Measurements from ENCODE around the gene KCNK4.

Gene KCNK4

GRCh38 chr11:64246871-64247728 is 44.0 kb upstream of the KCNK4 start, which contains the start of gene PPP1R14B:
Gene PPP1R14B (minus strand): TSS chr11:64246943. CDS start chr11:64246673, 270 bp downstream.
- Histone ChIP-seq H3K27me3 (no peaks in the 10 kb centered on the region), H3K36me3 (peaks cover 13 to 29% (median 22%) of the 10 kb centered on the region in 11 experiments), H3K4me2 (peak within 1 kb of the TSS; percentile 98 to 100 (median 99)), H3K4me1 (peaks cover 58 to 82% (median 77%) of the 10 kb centered on the region in 10 experiments), H3K27ac (peak within 1 kb of the TSS; percentile 33 to 96 (median 93); a peak in 21 of 22 replicates), H3K9ac (peak within 1 kb of the TSS; percentile 81 to 97 (median 92)), H4K20me1 (peaks cover 7 to 45% (median 34%) of the 10 kb centered on the region in 11 experiments; a peak in 21 of 22 replicates), H3K4me3 (peak within 1 kb of the TSS; percentile 81 to 99 (median 96)), H3K9me3 (replicated peaks in 1 of 11) (no peaks in the 10 kb centered on the region)
- TF ChIP-seq Cebpa-rat (IDR thresholded peaks at IDR 0.05), result no peak

DNA sequence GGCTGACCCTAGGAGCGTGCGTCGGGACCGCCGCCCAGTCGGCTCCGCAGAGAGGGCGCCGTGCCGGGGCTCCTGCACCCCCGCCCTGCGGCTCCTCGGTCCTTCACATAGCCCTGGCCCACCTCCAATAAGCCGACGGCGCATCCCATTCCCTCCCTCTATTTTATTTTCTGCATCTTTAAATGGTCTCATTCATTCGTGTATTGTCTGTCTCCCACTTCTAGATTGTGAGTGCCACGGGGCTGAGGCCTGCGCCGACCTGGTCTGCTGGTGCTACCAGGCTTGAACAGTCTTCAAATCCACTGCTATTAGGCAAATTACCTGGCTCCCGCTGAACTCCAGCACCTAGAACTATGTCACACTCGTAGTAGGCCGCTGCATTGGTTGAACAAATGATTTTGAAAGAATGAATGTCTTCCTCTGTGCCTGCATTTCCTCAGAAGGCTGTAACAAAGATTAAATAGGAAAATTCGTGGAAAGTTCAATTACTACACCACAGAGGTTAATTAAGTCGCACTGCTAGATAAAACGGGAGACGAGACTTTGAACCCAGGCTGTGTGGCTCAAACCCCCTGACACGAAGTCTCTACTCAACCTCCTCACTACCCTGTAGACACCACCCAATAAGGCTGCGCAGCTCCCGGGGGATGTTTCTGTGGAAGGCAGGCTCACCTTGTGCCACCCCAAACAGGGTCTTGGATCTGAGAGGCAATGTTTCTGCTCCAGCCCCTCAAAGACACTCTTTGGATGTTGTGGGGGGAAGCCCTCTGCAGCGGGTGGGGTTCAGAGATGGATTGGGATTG is 43.2 kb upstream of the KCNK4 start:
- Histone ChIP-seq H3K27me3 (no peaks in the 10 kb centered on the region), H3K9me3 (replicated peaks in 1 of 11) (no peaks in the 10 kb centered on the region), H3K4me3 (peak overlapping the region; percentile 81 to 99 (median 96)), H4K20me1 (peaks cover 9 to 44% (median 32%) of the 10 kb centered on the region in 11 experiments; a peak in 21 of 22 replicates), H3K4me2 (peak overlapping the region; percentile 92 to 100 (median 99)), H3K36me3 (peaks cover 13 to 25% (median 21%) of the 10 kb centered on the region in 11 experiments), H3K27ac (peak overlapping the region in 9 of 11 experiments; percentile 79 to 96 (median 94); a peak in 17 of 22 replicates), H3K4me1 (peaks cover 53 to 82% (median 77%) of the 10 kb centered on the region in 10 experiments), H3K9ac (peak overlapping the region; percentile 81 to 97 (median 92); a peak in 20 of 22 replicates)
- no peak for TF ChIP-seq Cebpa-rat (IDR thresholded peaks at IDR 0.05)

- no peak for TF ChIP-seq Cebpa-rat (IDR thresholded peaks at IDR 0.05)
- H3K36me3 ChIP-seq, result peaks cover 8 to 18% (median 15%) of the 10 kb centered on the region in 11 experiments
- H4K20me1 ChIP-seq, result peaks cover 10 to 44% (median 32%) of the 10 kb centered on the region in 11 experiments; a peak in 21 of 22 replicates
- H3K27me3 ChIP-seq, result no peaks in the 10 kb centered on the region
- H3K4me3 ChIP-seq, result no peak overlapping the region
- peak overlapping the region in 6 of 11 experiments; percentile 4 to 95 (median 80); a peak in 9 of 22 replicates for H3K9ac ChIP-seq
- no peaks in the 10 kb centered on the region for H3K9me3 ChIP-seq (replicated peaks in 1 of 11)
- H3K4me2 ChIP-seq, result peak overlapping the region in 10 of 11 experiments; percentile 92 to 100 (median 99); a peak in 19 of 22 replicates
- peak overlapping the region in 5 of 11 experiments; percentile 65 to 95 (median 71); a peak in 8 of 22 replicates for H3K27ac ChIP-seq
- H3K4me1 ChIP-seq, result peaks cover 53 to 82% (median 77%) of the 10 kb centered on the region in 10 experiments
Observed at GRCh38 chr11:64248578-64248977, 42.5 kb upstream of the KCNK4 start.

DNA sequence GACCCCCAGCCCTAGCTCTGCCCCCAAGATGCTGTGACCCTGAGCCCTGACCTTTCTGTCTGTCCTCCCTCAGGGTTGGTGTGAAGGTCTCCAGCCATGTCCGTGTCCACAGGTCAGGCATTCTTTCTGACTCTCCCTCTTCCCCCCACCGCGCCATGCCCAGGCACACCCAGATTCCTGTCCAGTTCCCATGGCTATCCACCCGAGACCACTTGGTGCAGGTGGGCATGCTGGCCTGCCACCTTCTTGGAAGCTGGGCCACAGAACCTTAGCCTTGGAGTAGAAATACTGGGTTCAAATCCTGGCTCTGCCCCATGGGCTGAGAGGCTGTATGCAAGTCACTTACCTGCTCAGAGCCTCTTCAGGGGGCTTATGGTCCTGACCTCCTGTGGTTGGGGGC is 42.1 kb upstream of the KCNK4 start:
- H4K20me1 ChIP-seq, result peaks cover 13 to 44% (median 32%) of the 10 kb centered on the region in 11 experiments; a peak in 21 of 22 replicates
- peaks cover 53 to 82% (median 77%) of the 10 kb centered on the region in 10 experiments for H3K4me1 ChIP-seq
- peak overlapping the region in 1 of 10 experiments; percentile 8; a peak in 1 of 20 replicates for H3K4me3 ChIP-seq
- peaks cover 4 to 15% (median 12%) of the 10 kb centered on the region in 11 experiments; a peak in 21 of 22 replicates for H3K36me3 ChIP-seq
- TF ChIP-seq Cebpa-rat (IDR thresholded peaks at IDR 0.05), result no peak
- peak overlapping the region; percentile 92 to 100 (median 99); a peak in 20 of 22 replicates for H3K4me2 ChIP-seq
- H3K9me3 ChIP-seq (replicated peaks in 1 of 11), result no peaks in the 10 kb centered on the region
- peak overlapping the region in 6 of 11 experiments; percentile 28 to 95 (median 70); a peak in 10 of 22 replicates for H3K27ac ChIP-seq
- H3K9ac ChIP-seq, result peak overlapping the region in 8 of 11 experiments; percentile 4 to 95 (median 84); a peak in 11 of 22 replicates
- no peaks in the 10 kb centered on the region for H3K27me3 ChIP-seq

- peaks cover 20 to 44% (median 31%) of the 10 kb centered on the region in 11 experiments; a peak in 21 of 22 replicates for H4K20me1 ChIP-seq
- peaks cover 51 to 78% (median 73%) of the 10 kb centered on the region in 10 experiments for H3K4me1 ChIP-seq
- H3K27ac ChIP-seq, result peak overlapping the region in 7 of 11 experiments; percentile 6 to 95 (median 71); a peak in 12 of 22 replicates
- H3K27me3 ChIP-seq, result no peaks in the 10 kb centered on the region
- no peak for TF ChIP-seq Cebpa-rat (IDR thresholded peaks at IDR 0.05)
- peaks cover 6 to 15% (median 11%) of the 10 kb centered on the region in 11 experiments; a peak in 21 of 22 replicates for H3K36me3 ChIP-seq
- H3K9me3 ChIP-seq (replicated peaks in 1 of 11), result no peaks in the 10 kb centered on the region
- peak overlapping the region; percentile 92 to 100 (median 99) for H3K4me2 ChIP-seq
- H3K9ac ChIP-seq, result peak overlapping the region in 9 of 11 experiments; percentile 4 to 95 (median 84); a peak in 14 of 22 replicates
- peak overlapping the region in 2 of 10 experiments; percentile 8 to 95; a peak in 3 of 20 replicates for H3K4me3 ChIP-seq
Observed at GRCh38 chr11:64249563-64250414, 41.3 kb upstream of the KCNK4 start.

DNA sequence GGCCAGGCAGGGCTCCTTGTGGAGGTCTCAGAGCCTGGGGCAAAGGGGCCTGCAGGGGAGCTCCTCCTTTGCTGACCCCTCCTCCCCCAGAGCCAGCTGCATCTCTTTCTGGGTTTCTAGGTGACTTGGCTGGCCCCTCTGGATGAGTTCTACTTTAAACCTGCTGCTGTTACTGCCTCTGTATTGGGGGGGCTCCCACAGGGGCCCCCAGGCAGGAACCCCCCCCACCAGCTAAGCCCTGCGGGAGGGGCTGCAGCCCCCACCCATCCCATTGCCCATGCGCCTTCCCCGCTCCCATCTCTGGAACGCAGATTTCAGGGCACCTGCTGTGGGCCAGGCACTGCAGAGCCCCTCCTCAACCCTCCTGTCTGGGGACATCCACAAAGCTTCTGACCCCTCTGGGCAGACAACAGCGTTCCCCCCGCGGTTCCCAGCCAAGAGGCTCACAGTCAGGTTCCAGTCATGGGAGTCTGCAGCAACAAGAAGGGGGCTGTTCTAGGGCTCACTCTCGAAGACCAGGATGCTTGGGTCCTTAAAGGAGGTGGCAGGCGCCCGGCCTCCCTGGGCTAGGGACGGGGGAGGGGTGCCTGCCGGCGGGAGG is 40.6 kb upstream of the KCNK4 start:
- Histone ChIP-seq H3K4me2 (peak overlapping the region; percentile 92 to 100 (median 99)), H3K4me3 (peak overlapping the region; percentile 71 to 96 (median 90)), H4K20me1 (peaks cover 21 to 40% (median 27%) of the 10 kb centered on the region in 11 experiments; a peak in 21 of 22 replicates), H3K9me3 (replicated peaks in 1 of 11) (no peaks in the 10 kb centered on the region), H3K4me1 (peaks cover 46 to 72% (median 68%) of the 10 kb centered on the region in 10 experiments), H3K36me3 (peaks cover 13 to 21% (median 15%) of the 10 kb centered on the region in 11 experiments), H3K9ac (peak overlapping the region; percentile 75 to 95 (median 85)), H3K27ac (peak overlapping the region in 8 of 11 experiments; percentile 42 to 95 (median 73); a peak in 13 of 22 replicates), H3K27me3 (no peaks in the 10 kb centered on the region)
- no peak for TF ChIP-seq Cebpa-rat (IDR thresholded peaks at IDR 0.05)
